Heart left ventricle (tissue), 16 donors: ENCODE measurements around the gene CBY1. TPM values are rescaled to one million over a fixed set of nuclear protein-coding genes. Genes with fewer than 3 reads are reported as not detected.

Experiments
- ATAC-seq, 4 donors: fragments of 200-7000 bp; cut with Tn5 transposase; one replicate each; pipeline ENCODE4 v1.9.1; 2020 to 2022; ENCODE audit warnings: moderate library complexity in 4 of 4, mild to moderate bottlenecking in 3 of 4, moderate number of reproducible peaks in 1 of 4
- DNase-seq, 5 donors: peaks; one replicate each; pipeline ENCODE4 v3.0.0-alpha.2; 2020
- H3K27ac ChIP-seq, 12 donors: fragments of 200-600 bp; sonication (generic) in 4 of 12; one replicate each; pipeline versions ENCODE4 v1.5.0 to v1.8.0; 2016 to 2022; ENCODE audit warnings: mild to moderate bottlenecking in 2 of 12
- H3K27me3 ChIP-seq, 9 donors: fragments of 200-600 bp; sonication (generic) in 2 of 9; one replicate each; pipeline versions ENCODE4 v1.5.1 to v1.8.0; 2016 to 2022; ENCODE audit warnings: mild to moderate bottlenecking in 3 of 9
- H3K36me3 ChIP-seq, 9 donors: fragments of 200-600 bp; sonication (generic) in 2 of 9; one replicate each; pipeline versions ENCODE4 v1.5.0 to v1.8.0; 2018 to 2022; ENCODE audit warnings: mild to moderate bottlenecking in 2 of 9
- H3K4me1 ChIP-seq, 12 donors: fragments of 200-600 bp; sonication (generic) in 4 of 12; one replicate each; pipeline versions ENCODE4 v1.5.0 to v1.8.0; 2016 to 2022; ENCODE audit warnings: mild to moderate bottlenecking in 3 of 12
- H3K4me3 ChIP-seq, 12 donors: fragments of 200-600 bp; sonication (generic) in 4 of 12; one replicate each; pipeline versions ENCODE4 v1.5.0 to v1.8.0; 2017 to 2022; ENCODE audit warnings: mild to moderate bottlenecking in 9 of 12, moderate library complexity in 4 of 12
- H3K9me3 ChIP-seq, 12 donors: fragments of 200-600 bp; sonication (generic) in 4 of 12; one replicate each; pipeline versions ENCODE4 v1.5.0 to v1.8.0; 2016 to 2022; ENCODE audit warnings: mild to moderate bottlenecking in 1 of 12
- CTCF ChIP-seq, 12 donors: fragments of 200-600 bp; sonication (generic) in 4 of 12; IDR thresholded peaks; one replicate each; pipeline versions ENCODE4 v1.5.0 to v1.8.0; 2018 to 2022; ENCODE audit warnings: antibody characterized with exemption in 12 of 12, mild to moderate bottlenecking in 5 of 12
- POLR2A ChIP-seq, 2 donors: fragments of 450-650 bp; IDR thresholded peaks; one replicate each; pipeline ENCODE4 v1.6.1; 2017; ENCODE audit warnings: antibody characterized with exemption in 2 of 2, mild to moderate bottlenecking in 2 of 2, moderate library complexity in 2 of 2
- WGBS, 4 donors: extraction: QIAGEN DNeasy Blood & Tissue Kit in 2 of 4; methylation state at CpG; one replicate each; pipeline versions ENCODE4 v1.1.5 to v1.1.7; 2013 to 2018; 5-methylcytosine and 5-hydroxymethylcytosine counted together
- intact Hi-C, 10 donors: fragments of 100-400 bp; cut with DNase I; formaldehyde crosslinking; loops; one replicate each; pipeline versions ENCODE4 v1.11.1 to v1.14.2; 2022
- polyA plus RNA-seq, 2 donors: library from polyadenylated mRNA; stranded (reverse); fragments of 200-250 nt; gene quantifications; one replicate each; pipeline ENCODE4 v1.2.3, GENCODE V29; 2013
- total RNA-seq, 9 donors: library from RNA; depleted of rRNA in 2 of 9; stranded (reverse); fragments of >200 nt in 2 of 9; fragmentation: NEBNext Ultra II Directional in 3 of 9; extraction: Animal tissue kit (Norgen Biotek cat#: 25700) in 3 of 9; gene quantifications; one replicate each; pipeline versions ENCODE4 v1.1.0 to v1.2.4, GENCODE V29; 2016 to 2023
- donor health status: ischemic (EF 13 %, LVEDD 7.1; RV severe dilation, severe dysfunction).
- donor health status: healthy with polysubstance abuse.
- donor health status: DM: no; HTN: yes; CAD: no.
- donor health status: DM: no; HTN: no; CAD: no.
- donor health status: ischemic (EF 25% LVEDD 6.9; RV normal size, moderate dysfunction).
- donor health status: ischemic (EF 25% LVEDD 5.7; RV mildly dilated, moderate dysfunction).
- donor health status: healthy.
- donor health status: DM: yes; HTN: yes; CAD: no.
- donor health status: ischemic (EF 35%, LVEDD 5.7; RV mildly dilated, moderate dysfunction).
- donor health status: nonischemic (EF 11% LVEDD 7.7; RV severe dilation, severe dysfunction).
- donor health status: DM: yes; HTN: yes; CAD: no.
- donor health status: PGD.
- donor health status: ischemic (EF 29% LVEDD 5.4; RV normal size, mild dysfunction).
- donor health status: nonischemic (EF 23%, LVEDD 6.1; RV moderate dilation, normal function).

Gene CBY1
- total and polyA plus RNA-seq, 11 donors, result 24.1 to 71.7 (median 37.9) TPM

GRCh38 chr22:38631724-38632123 is 24.7 kb upstream of the CBY1 start:
- WGBS, 4 donors, result 83 to 84% (median 84%) methylated on average over 9 of the region's 9 CpGs

GRCh38 chr22:38632528-38632927 is 23.9 kb upstream of the CBY1 start:
- ATAC-seq (no peak), DNase-seq (no peak)
- H3K27me3 ChIP-seq, result no peaks in the 10 kb centered on the region
- 87 to 100% (median 88%) methylated on average over 3 of the region's 3 CpGs for WGBS, 4 donors
- TF ChIP-seq POLR2A (IDR thresholded peaks at IDR 0.05), result no peak
- TF ChIP-seq CTCF (IDR thresholded peaks at IDR 0.05), result no peak
- intact Hi-C loops, result no loop called here
- H3K27ac ChIP-seq, result no peak overlapping the region
- peaks cover 0 to 2% (median 0%) of the 10 kb centered on the region in 9 donors for H3K36me3 ChIP-seq
- H3K9me3 ChIP-seq, result no peaks in the 10 kb centered on the region
- no peak overlapping the region for H3K4me3 ChIP-seq
- H3K4me1 ChIP-seq, result peaks cover 0 to 3% (median 0%) of the 10 kb centered on the region in 12 donors

More at GRCh38 chr22:38631724-38632123, 24.7 kb upstream of the CBY1 start:
- peaks cover 0 to 3% (median 0%) of the 10 kb centered on the region in 12 donors for H3K4me1 ChIP-seq
- no peaks in the 10 kb centered on the region for H3K9me3 ChIP-seq
- TF ChIP-seq CTCF (IDR thresholded peaks at IDR 0.05), result no peak
- TF ChIP-seq POLR2A (IDR thresholded peaks at IDR 0.05), result no peak
- no peak for DNase-seq
- no peak overlapping the region for H3K4me3 ChIP-seq
- intact Hi-C loops, result no loop called here
- H3K27ac ChIP-seq, result no peak overlapping the region
- ATAC-seq, result no peak
- H3K36me3 ChIP-seq, result peaks cover 0 to 2% (median 0%) of the 10 kb centered on the region in 9 donors
- H3K27me3 ChIP-seq, result no peaks in the 10 kb centered on the region

- H3K27ac ChIP-seq, result no peak overlapping the region
- intact Hi-C loops, result no loop called here
- no peak overlapping the region for H3K4me3 ChIP-seq
- TF ChIP-seq CTCF (IDR thresholded peaks at IDR 0.05) (no peak), POLR2A (IDR thresholded peaks at IDR 0.05) (no peak)
- ATAC-seq (no peak), DNase-seq (no peak)
- 75 to 86% (median 81%) methylated on average over 2 of the region's 2 CpGs for WGBS, 4 donors
- H3K27me3 ChIP-seq, result no peaks in the 10 kb centered on the region
- H3K4me1 ChIP-seq, result no peaks in the 10 kb centered on the region
- peaks cover 0 to 2% (median 0%) of the 10 kb centered on the region in 9 donors for H3K36me3 ChIP-seq
- no peaks in the 10 kb centered on the region for H3K9me3 ChIP-seq
Measured at GRCh38 chr22:38638216-38638615, 18.2 kb upstream of the CBY1 start.

GRCh38 chr22:38638728-38639127 is 17.7 kb upstream of the CBY1 start:
- no peaks in the 10 kb centered on the region for H3K9me3 ChIP-seq
- WGBS, 4 donors, result 54 to 60% (median 57%) methylated on average over 3 of the region's 3 CpGs
- no peak for DNase-seq
- no peak overlapping the region for H3K27ac ChIP-seq
- H3K36me3 ChIP-seq, result peaks cover 0 to 2% (median 0%) of the 10 kb centered on the region in 9 donors
- H3K4me3 ChIP-seq, result no peak overlapping the region
- intact Hi-C loops, result no loop called here
- no peaks in the 10 kb centered on the region for H3K27me3 ChIP-seq
- H3K4me1 ChIP-seq, result no peaks in the 10 kb centered on the region
- TF ChIP-seq CTCF (IDR thresholded peaks at IDR 0.05) (no peak), POLR2A (IDR thresholded peaks at IDR 0.05) (no peak)
- ATAC-seq, result no peak
